ENCODE measurements around the gene MGAT5.
"Not testable (repeated sequence)": the region's sequence is repeated elsewhere in the genome, so short reads cannot be mapped to it uniquely, and the experiment has no call there.

The MGAT5 gene

GRCh38 chr2:134280726-134281125, 26.9 kb downstream of the MGAT5 start:
- DNase-seq = no peak

GRCh38 chr2:134281815-134282419, 28.0 kb downstream of the MGAT5 start:
- DNase-seq = no peak

GRCh38 chr2:134282629-134283400, 28.9 kb downstream of the MGAT5 start:
- DNase-seq = peak; percentile 23

GRCh38 chr2:134283661-134284060, 29.8 kb downstream of the MGAT5 start:
- no peak for DNase-seq

GRCh38 chr2:134284119-134284670, 30.3 kb downstream of the MGAT5 start:
- no peak for DNase-seq

GRCh38 chr2:134287323-134287722, 33.5 kb downstream of the MGAT5 start:
- no peak for DNase-seq

- DNase-seq = no peak
Measured at GRCh38 chr2:134288814-134289213, 34.9 kb downstream of the MGAT5 start.

GRCh38 chr2:134289225-134289624, 35.4 kb downstream of the MGAT5 start:
- DNase-seq = peak; percentile 41

GRCh38 chr2:134290358-134290757, 36.5 kb downstream of the MGAT5 start:
- no peak for DNase-seq

- no peak for DNase-seq
Measured at GRCh38 chr2:134292514-134292913, 38.6 kb downstream of the MGAT5 start.

GRCh38 chr2:134293719-134294537, 40.1 kb downstream of the MGAT5 start:
- DNase-seq = no peak

- not testable (repeated sequence) for DNase-seq
Measured at GRCh38 chr2:134294598-134294997, 40.7 kb downstream of the MGAT5 start.

GRCh38 chr2:134295441-134295840, 41.6 kb downstream of the MGAT5 start:
- DNase-seq = no peak

GRCh38 chr2:134296301-134296700, 42.4 kb downstream of the MGAT5 start:
- no peak for DNase-seq

GRCh38 chr2:134299334-134299733, 45.5 kb downstream of the MGAT5 start:
- DNase-seq = no peak

GRCh38 chr2:134300585-134300984, 46.7 kb downstream of the MGAT5 start:
- DNase-seq = no peak

- DNase-seq = no peak
Measured at GRCh38 chr2:134301099-134301927, 47.4 kb downstream of the MGAT5 start.

GRCh38 chr2:134301928-134302260, 48.0 kb downstream of the MGAT5 start:
- no peak for DNase-seq

GRCh38 chr2:134304394-134305108, 50.7 kb downstream of the MGAT5 start:
- DNase-seq = no peak

GRCh38 chr2:134305109-134305491, 51.2 kb downstream of the MGAT5 start:
- no peak for DNase-seq

GRCh38 chr2:134306521-134306920, 52.6 kb downstream of the MGAT5 start:
- no peak for DNase-seq

- no peak for DNase-seq
Measured at GRCh38 chr2:134307334-134307733, 53.5 kb downstream of the MGAT5 start.

Measured in activated CD8-positive, alpha-beta memory T cell treated with anti-CD3 and anti-CD28 coated beads, Interleukin-2, amount 50 U/mL, for 4 hours (primary cell).